ENCODE results near the gene COX8A. TPM values are rescaled to one million over a fixed set of nuclear protein-coding genes. Genes with fewer than 3 reads are reported as not detected.
"Not testable (repeated sequence)": the region's sequence is repeated elsewhere in the genome, so short reads cannot be mapped to it uniquely, and the experiment has no call there.

COX8A gene
- total RNA-seq, 4 donors from 2014 or later: 317 to 650 (median 402) TPM

DNA sequence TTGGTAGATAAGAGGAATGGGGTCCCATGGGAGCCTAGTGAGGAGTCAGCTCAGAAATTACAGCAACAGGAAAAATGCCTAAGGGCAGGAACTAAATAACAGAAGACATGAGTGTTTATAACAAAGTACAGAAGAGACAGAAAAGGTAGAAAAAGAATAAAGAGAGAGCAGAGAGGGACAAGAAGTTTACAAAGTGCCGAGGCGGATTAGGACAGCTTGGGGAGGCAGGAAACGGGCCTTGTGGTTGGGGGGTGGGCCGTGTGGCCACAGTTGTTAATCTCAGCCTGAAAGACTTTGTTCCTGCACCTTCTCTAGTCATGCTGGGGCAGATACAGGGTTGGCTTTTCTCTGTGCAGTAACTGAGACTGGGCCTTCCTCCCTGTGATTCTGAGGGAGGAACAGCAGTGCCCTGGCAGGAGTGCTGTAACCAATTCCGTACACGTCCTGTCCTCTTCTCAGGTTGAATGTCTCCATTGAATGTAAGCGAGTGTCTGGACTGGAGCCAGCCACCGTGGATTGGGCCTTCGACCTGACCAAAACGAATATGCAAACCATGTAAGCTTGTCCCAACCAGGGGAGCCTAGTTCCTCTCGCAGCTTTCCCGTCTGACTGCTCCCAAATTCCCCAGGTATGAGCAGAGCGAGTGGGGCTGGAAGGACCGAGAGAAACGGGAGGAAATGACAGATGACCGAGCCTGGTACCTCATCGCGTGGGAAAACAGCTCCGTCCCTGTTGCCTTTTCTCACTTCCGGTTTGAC lies 22.5 kb upstream of the COX8A start:
- Histone ChIP-seq H3K36me3 (peaks cover 0 to 83% of the 10 kb centered on the region in 2 donors), H3K27ac (no peak overlapping the region), H3K9me3 (no peaks in the 10 kb centered on the region), H3K4me1 (no peaks in the 10 kb centered on the region), H3K4me3 (no peak overlapping the region), H3K27me3 (no peaks in the 10 kb centered on the region)
- 61 to 76% methylated on average over 3 to 10 of the region's 20 CpGs for WGBS, 2 donors (ENCODE audit: low coverage in 1 of 2)
- ATAC-seq: no peak
- TF ChIP-seq, protein P1, sequence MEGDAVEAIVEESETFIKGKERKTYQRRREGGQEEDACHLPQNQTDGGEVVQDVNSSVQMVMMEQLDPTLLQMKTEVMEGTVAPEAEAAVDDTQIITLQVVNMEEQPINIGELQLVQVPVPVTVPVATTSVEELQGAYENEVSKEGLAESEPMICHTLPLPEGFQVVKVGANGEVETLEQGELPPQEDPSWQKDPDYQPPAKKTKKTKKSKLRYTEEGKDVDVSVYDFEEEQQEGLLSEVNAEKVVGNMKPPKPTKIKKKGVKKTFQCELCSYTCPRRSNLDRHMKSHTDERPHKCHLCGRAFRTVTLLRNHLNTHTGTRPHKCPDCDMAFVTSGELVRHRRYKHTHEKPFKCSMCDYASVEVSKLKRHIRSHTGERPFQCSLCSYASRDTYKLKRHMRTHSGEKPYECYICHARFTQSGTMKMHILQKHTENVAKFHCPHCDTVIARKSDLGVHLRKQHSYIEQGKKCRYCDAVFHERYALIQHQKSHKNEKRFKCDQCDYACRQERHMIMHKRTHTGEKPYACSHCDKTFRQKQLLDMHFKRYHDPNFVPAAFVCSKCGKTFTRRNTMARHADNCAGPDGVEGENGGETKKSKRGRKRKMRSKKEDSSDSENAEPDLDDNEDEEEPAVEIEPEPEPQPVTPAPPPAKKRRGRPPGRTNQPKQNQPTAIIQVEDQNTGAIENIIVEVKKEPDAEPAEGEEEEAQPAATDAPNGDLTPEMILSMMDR (IDR thresholded peaks at IDR 0.05): no peak
- TF ChIP-seq POLR2AphosphoS5 (IDR thresholded peaks at IDR 0.05) (no peak), POLR2A (IDR thresholded peaks at IDR 0.05) (no peak), EP300 (IDR thresholded peaks at IDR 0.05) (no peak)

DNA sequence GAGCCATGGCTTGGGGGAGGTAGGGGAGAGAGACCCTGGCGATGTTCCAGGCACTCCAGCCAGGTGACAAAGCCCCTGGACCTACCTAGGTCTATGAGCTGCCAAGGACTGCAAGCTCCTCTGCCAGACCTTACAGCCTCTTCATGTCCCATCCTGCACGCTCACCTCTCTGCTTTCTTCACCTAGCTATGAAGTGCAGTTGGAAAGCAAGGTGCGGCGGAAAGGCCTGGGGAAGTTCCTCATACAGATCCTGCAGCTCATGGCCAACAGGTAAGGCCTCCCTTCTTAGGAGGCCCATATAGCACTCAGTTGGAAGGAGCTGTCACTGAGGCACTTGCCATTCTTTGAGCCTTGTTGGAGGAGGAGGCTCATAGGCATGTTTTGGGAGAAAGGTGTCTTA lies 21.9 kb upstream of the COX8A start:
- WGBS, 2 donors (ENCODE audit: low coverage in 1 of 2): 83 to 93% methylated on average over 1 to 2 of the region's 4 CpGs
- H3K36me3 ChIP-seq: peaks cover 0 to 81% of the 10 kb centered on the region in 2 donors
- no peaks in the 10 kb centered on the region for H3K27me3 ChIP-seq
- no peak overlapping the region for H3K27ac ChIP-seq
- no peak for ATAC-seq
- TF ChIP-seq, protein P1 (IDR thresholded peaks at IDR 0.05): no peak
- TF ChIP-seq EP300 (IDR thresholded peaks at IDR 0.05): no peak
- no peak for TF ChIP-seq POLR2A (IDR thresholded peaks at IDR 0.05)
- no peak for TF ChIP-seq POLR2AphosphoS5 (IDR thresholded peaks at IDR 0.05)
- H3K4me3 ChIP-seq: no peak overlapping the region
- H3K9me3 ChIP-seq: no peaks in the 10 kb centered on the region
- no peaks in the 10 kb centered on the region for H3K4me1 ChIP-seq

DNA sequence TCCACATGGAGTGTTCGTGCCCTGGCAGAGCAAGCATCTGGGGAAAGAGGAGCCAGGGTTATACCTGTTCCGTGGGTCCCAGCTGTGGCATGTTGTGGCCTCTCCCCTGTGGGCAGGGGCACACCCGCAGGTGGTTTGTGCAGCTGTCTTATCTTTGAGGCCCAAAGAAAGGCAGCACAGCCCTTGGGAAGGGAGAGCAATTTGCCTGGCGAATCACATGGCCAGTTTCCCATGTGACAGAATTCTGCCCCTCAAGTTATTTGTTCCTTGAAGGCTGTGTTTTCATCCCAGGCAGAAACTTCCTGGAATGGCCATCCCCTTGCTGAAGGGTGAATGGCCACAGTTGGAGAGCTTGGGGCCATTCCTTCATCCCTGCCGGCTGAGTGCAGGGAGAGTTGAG lies 16.4 kb upstream of the COX8A start:
- H3K4me1 ChIP-seq: peaks cover 0 to 9% (median 0%) of the 10 kb centered on the region in 3 donors
- TF ChIP-seq POLR2AphosphoS5 (IDR thresholded peaks at IDR 0.05): no peak
- TF ChIP-seq EP300 (IDR thresholded peaks at IDR 0.05): no peak
- TF ChIP-seq, protein P1 (IDR thresholded peaks at IDR 0.05): no peak
- TF ChIP-seq POLR2A (IDR thresholded peaks at IDR 0.05): no peak
- no peak for ATAC-seq
- 95% methylated on average over 3 of the region's 5 CpGs; no CpG with 5 or more reads in 1 of the 2 donors for WGBS, 2 donors (ENCODE audit: low coverage in 1 of 2)
- H3K9me3 ChIP-seq: no peaks in the 10 kb centered on the region
- peaks cover 0 to 49% of the 10 kb centered on the region in 2 donors for H3K36me3 ChIP-seq
- no peak overlapping the region for H3K27ac ChIP-seq
- H3K27me3 ChIP-seq: peaks cover 5% of the 10 kb centered on the region
- H3K4me3 ChIP-seq: no peak overlapping the region

DNA sequence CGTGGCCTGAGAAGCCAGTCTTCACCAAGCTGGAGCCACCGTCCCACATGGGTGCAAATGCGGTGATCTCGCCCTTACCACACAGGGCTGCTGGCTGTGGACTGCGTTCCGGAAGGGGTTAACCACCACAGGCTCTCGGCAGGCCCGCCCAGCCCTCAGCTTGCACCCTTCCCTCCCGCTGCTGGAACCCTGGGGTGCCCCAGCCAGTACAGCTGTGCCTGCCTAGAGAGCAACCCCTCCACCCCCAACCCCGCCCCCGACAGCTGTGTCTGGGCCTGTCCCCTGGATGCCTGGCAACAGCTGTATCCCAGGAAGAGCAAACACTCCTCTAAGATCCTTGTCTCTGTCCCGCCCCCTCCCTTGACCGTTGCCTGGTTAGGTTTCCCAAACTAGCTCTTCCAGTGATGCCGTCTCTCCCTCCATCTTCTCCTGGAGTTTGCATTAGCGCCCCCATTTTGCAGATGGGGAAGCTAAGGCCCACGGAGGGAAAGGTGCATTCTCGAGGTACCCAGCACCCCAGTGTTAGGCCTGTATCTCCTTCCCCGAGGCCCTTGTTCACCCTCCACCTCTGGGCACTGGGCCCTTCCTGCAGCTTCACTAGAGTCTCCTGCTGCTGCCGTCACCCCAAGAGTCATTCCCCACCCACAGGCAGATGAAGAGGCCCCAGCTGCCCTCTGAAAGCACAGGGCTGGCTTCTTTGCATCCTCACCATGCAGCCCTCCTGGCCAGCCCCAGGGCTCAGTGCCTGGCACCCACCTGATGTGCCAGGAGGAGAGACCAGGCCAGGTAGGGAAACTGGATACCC lies 12.6 kb upstream of the COX8A start:
- 24 to 27% methylated on average over 2 to 5 of the region's 19 CpGs for WGBS, 2 donors (ENCODE audit: low coverage in 1 of 2)
- TF ChIP-seq POLR2A (IDR thresholded peaks at IDR 0.05): no peak
- peaks cover 0 to 9% (median 0%) of the 10 kb centered on the region in 3 donors for H3K4me1 ChIP-seq
- H3K36me3 ChIP-seq: peaks cover 0 to 13% of the 10 kb centered on the region in 2 donors
- H3K27ac ChIP-seq: no peak overlapping the region
- peak; percentile 54 for ATAC-seq
- H3K27me3 ChIP-seq: peaks cover 5% of the 10 kb centered on the region
- no peak overlapping the region for H3K4me3 ChIP-seq
- no peaks in the 10 kb centered on the region for H3K9me3 ChIP-seq

DNA sequence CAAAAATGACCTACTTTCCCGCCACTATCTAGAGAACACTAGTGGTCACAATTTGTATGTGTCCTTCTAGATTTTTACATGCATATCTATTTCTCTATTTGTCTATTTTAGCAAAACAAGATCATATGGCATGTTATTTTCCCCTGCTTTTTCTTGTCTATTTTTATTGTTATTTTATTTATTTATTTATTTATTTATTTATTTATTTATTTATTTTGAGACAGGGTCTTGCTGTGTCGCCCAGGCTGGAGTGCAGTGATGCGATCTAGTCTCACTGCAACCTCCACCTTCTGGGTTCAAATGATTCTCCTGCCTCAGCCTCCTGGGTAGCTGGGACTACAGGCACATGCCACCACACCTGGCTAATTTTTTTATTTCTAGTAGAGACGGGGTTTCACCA lies 10.5 kb upstream of the COX8A start:
- not testable (repeated sequence) for H3K9me3 ChIP-seq, H3K36me3 ChIP-seq, H3K27ac ChIP-seq, H3K27me3 ChIP-seq, H3K4me3 ChIP-seq, H3K4me1 ChIP-seq, ATAC-seq
- 92 to 100% methylated on average over 3 of the region's 4 CpGs for WGBS, 2 donors (ENCODE audit: low coverage in 1 of 2)

All from gastroesophageal sphincter (tissue), 4 donors.